ENCODE measurements around the gene CALCOCO1. TPM values are rescaled to one million over a fixed set of nuclear protein-coding genes. Genes with fewer than 3 reads are reported as not detected.
A peak's percentile ranks its signal among the peaks of the same experiment; 100 is the strongest.

CALCOCO1 gene
- total and polyA plus RNA-seq, 10 of the 15 experiments (the other 5 are each of a cell fraction or from before 2014, with no cell fraction given): 2.8 to 55.9 (median 13.7) TPM

DNA sequence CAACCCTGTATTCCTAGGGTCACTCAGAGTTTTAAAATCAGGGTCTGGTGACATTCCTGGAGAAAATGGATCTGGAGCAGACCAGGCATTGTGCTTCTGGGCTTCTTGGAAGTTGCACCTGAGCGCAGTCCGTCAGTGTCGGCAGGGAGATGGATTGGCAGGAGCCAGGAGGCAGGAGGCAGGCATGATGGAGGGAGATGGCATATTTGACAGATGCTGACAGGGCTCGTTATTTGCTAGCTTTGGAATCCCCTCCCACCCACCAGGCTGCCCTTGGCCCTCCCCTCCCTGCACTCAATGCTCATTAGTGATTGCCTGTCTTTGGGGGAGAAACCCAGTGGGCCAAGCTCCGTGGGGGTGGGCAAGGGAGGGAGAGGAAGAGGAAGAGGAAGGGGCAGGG lies 19.8 kb upstream of the CALCOCO1 start:
- ChIA-PET RAD21 (ENCODE audit: unreplicated experiment) (interaction anchor here (0.8 to 6.1 kb wide), 9 partner anchors 10 to 72 kb away, joined by 3 to 129 read pairs (median 19); partner anchors contain the start of gene CALCOCO1), SMC1A (ENCODE audit: uncharacterized antibody, unreplicated experiment) (interaction anchor here (0.9 to 9.8 kb wide), 9 partner anchors 10 to 238 kb away, joined by 3 to 156 read pairs (median 46); partner anchors contain the start of genes ATF7 and CALCOCO1), CTCF (interaction anchor here (0.8 to 10.2 kb wide), 30 partner anchors 10 to 468 kb away, joined by 3 to 459 read pairs (median 6); partner anchors contain the start of genes ATF7, ATP5MC2, CALCOCO1 and CISTR), POLR2A (interaction anchor here (0.7 to 3.2 kb wide), 2 partner anchors 9 to 40 kb away, joined by 3 to 23 read pairs; no protein-coding TSS in a partner anchor)
- no peak overlapping the region for H3K4me2 ChIP-seq (ENCODE audit: control insufficient read depth, insufficient read depth)
- no peak overlapping the region for H3K9ac ChIP-seq (ENCODE audit: control insufficient read depth, insufficient read depth, low read length)
- no TSS peak for BruUV-seq (replicated peaks)
- in situ Hi-C loops (cut with MboI) (no loop called here), intact Hi-C loops (cut with micrococcal nuclease; ENCODE audit: unreplicated experiment) (loop anchor here (2.0 kb wide), 1 partner anchor 204 kb away; no protein-coding TSS in a partner anchor)
- DNase-seq (ENCODE audit: low read depth, low spot score) (no peak), ATAC-seq (no peak), FAIRE-seq (no peak)
- H4K20me1 ChIP-seq (ENCODE audit: control insufficient read depth, insufficient read depth): no peaks in the 10 kb centered on the region
- no peak overlapping the region for H3K4me3 ChIP-seq
- 0 out of 2 replicates have a peak overlapping the region, but pooled peaks have one; percentile 31 for H2AFZ ChIP-seq (ENCODE audit: control insufficient read depth, low read depth, low read length)
- H3K36me3 ChIP-seq (ENCODE audit: control insufficient read depth in 2 of 2, insufficient read depth in 2 of 2, low read length in 1 of 2): no peaks in the 10 kb centered on the region
- TF ChIP-seq, protein P1, sequence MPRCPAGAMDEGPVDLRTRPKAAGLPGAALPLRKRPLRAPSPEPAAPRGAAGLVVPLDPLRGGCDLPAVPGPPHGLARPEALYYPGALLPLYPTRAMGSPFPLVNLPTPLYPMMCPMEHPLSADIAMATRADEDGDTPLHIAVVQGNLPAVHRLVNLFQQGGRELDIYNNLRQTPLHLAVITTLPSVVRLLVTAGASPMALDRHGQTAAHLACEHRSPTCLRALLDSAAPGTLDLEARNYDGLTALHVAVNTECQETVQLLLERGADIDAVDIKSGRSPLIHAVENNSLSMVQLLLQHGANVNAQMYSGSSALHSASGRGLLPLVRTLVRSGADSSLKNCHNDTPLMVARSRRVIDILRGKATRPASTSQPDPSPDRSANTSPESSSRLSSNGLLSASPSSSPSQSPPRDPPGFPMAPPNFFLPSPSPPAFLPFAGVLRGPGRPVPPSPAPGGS (IDR thresholded peaks at IDR 0.05; ENCODE audit: borderline replicate concordance, insufficient read depth, low read depth, low read length, poor library complexity, severe bottlenecking): no peak
- TF ChIP-seq RELB (IDR thresholded peaks at IDR 0.05; ENCODE audit: low read depth): 0 out of 2 replicates have a peak, but pooled peaks have one; percentile 6
- H3K79me2 ChIP-seq (ENCODE audit: control insufficient read depth, insufficient read depth, low read length): no peaks in the 10 kb centered on the region
- H3K27me3 ChIP-seq (replicated peaks in 1 of 2; ENCODE audit: control insufficient read depth in 2 of 2, insufficient read depth in 2 of 2, low read length in 1 of 2): peaks cover 0 to 7% of the 10 kb centered on the region in 2 experiments; a peak in 1 of 4 replicates
- H3K9me3 ChIP-seq (replicated peaks; ENCODE audit: control insufficient read depth, insufficient read depth, low read length): no peaks in the 10 kb centered on the region
- no peak overlapping the region for H3K27ac ChIP-seq (ENCODE audit: control insufficient read depth, insufficient read depth)
- peaks cover 13% of the 10 kb centered on the region for H3K4me1 ChIP-seq (ENCODE audit: control insufficient read depth, insufficient read depth, low read length)
- 56% methylated on average over 5 of the region's 5 CpGs for WGBS (ENCODE audit: insufficient coverage, insufficient replicate concordance, low lambda C conversion rate, missing lambda C conversion rate)

Measured in GM12878 (cell line).